ENCODE measurements around the gene DHX8.
"Not testable (repeated sequence)": the region's sequence is repeated elsewhere in the genome, so short reads cannot be mapped to it uniquely, and the experiment has no call there.

The DHX8 gene

GRCh38 chr17:43511199-43511598, 27.4 kb downstream of the DHX8 start:
- H2AK5ac ChIP-seq (ENCODE audit: low read length); H3K4ac ChIP-seq (ENCODE audit: low read depth, low read length); H3K4me2 ChIP-seq (ENCODE audit: low read length); H2BK120ac ChIP-seq (ENCODE audit: insufficient read depth, low read length, poor library complexity); H4K91ac ChIP-seq (ENCODE audit: low read depth, low read length); H2BK12ac ChIP-seq (ENCODE audit: low read length); H3K4me1 ChIP-seq (ENCODE audit: control insufficient read depth in 1 of 2, insufficient read depth in 2 of 2, low read length in 2 of 2); H3K9me3 ChIP-seq (ENCODE audit: insufficient read depth, low read depth, low read length); H3K79me2 ChIP-seq (ENCODE audit: control insufficient read depth, insufficient read depth, low read length, poor library complexity); H3K27ac ChIP-seq (ENCODE audit: low read depth, low read length); DNase-seq; H4K8ac ChIP-seq (ENCODE audit: low read depth, low read length); H3K9ac ChIP-seq (ENCODE audit: low read length); H3K27me3 ChIP-seq (ENCODE audit: insufficient read depth, low read length); H3K23ac ChIP-seq (ENCODE audit: low read length); H2AFZ ChIP-seq (ENCODE audit: insufficient read depth, low read length, poor library complexity); H3K18ac ChIP-seq (ENCODE audit: low read length); H4K12ac ChIP-seq (ENCODE audit: low read depth, low read length); H3K79me1 ChIP-seq (ENCODE audit: low read length); H3K14ac ChIP-seq (ENCODE audit: low read length); H2BK5ac ChIP-seq (ENCODE audit: low read depth, low read length, poor library complexity); H3K4me3 ChIP-seq (ENCODE audit: low read depth, low read length): not testable (repeated sequence)
- peaks cover 32 to 52% of the 10 kb centered on the region in 2 experiments for H3K36me3 ChIP-seq (ENCODE audit: control insufficient read depth in 1 of 2, insufficient read depth in 2 of 2, low read length in 2 of 2)
- no CpG with 5 or more reads among the region's 3 CpGs for WGBS (ENCODE audit: extremely low coverage, insufficient coverage, insufficient read length)

- Histone ChIP-seq H2AFZ (ENCODE audit: insufficient read depth, low read length, poor library complexity) (no peak overlapping the region), H3K23ac (ENCODE audit: low read length) (no peak overlapping the region), H4K12ac (ENCODE audit: low read depth, low read length) (no peak overlapping the region), H3K4me1 (ENCODE audit: control insufficient read depth in 1 of 2, insufficient read depth in 2 of 2, low read length in 2 of 2) (no peaks in the 10 kb centered on the region), H3K9me3 (ENCODE audit: insufficient read depth, low read depth, low read length) (no peaks in the 10 kb centered on the region), H3K4me3 (ENCODE audit: low read depth, low read length) (no peak overlapping the region), H3K36me3 (ENCODE audit: control insufficient read depth in 1 of 2, insufficient read depth in 2 of 2, low read length in 2 of 2) (peaks cover 23 to 52% of the 10 kb centered on the region in 2 experiments), H3K9ac (ENCODE audit: low read length) (no peak overlapping the region), H3K4me2 (ENCODE audit: low read length) (no peak overlapping the region), H3K27ac (ENCODE audit: low read depth, low read length) (no peak overlapping the region), H2BK5ac (ENCODE audit: low read depth, low read length, poor library complexity) (no peak overlapping the region), H2BK120ac (ENCODE audit: insufficient read depth, low read length, poor library complexity) (no peak overlapping the region), H3K18ac (ENCODE audit: low read length) (no peak overlapping the region), H3K79me2 (ENCODE audit: control insufficient read depth, insufficient read depth, low read length, poor library complexity) (no peaks in the 10 kb centered on the region), H2AK5ac (ENCODE audit: low read length) (no peak overlapping the region), H4K91ac (ENCODE audit: low read depth, low read length) (no peak overlapping the region), H3K79me1 (ENCODE audit: low read length) (no peaks in the 10 kb centered on the region), H4K8ac (ENCODE audit: low read depth, low read length) (no peak overlapping the region), H2BK12ac (ENCODE audit: low read length) (no peak overlapping the region), H3K27me3 (ENCODE audit: insufficient read depth, low read length) (no peaks in the 10 kb centered on the region), H3K14ac (ENCODE audit: low read length) (no peak overlapping the region), H3K4ac (ENCODE audit: low read depth, low read length) (no peak overlapping the region)
- DNase-seq = no peak
- no CpG with 5 or more reads among the region's 1 CpG for WGBS (ENCODE audit: extremely low coverage, insufficient coverage, insufficient read length)
These were observed 31.9 kb downstream of the DHX8 start for GRCh38 chr17:43515656-43516055.

DNA sequence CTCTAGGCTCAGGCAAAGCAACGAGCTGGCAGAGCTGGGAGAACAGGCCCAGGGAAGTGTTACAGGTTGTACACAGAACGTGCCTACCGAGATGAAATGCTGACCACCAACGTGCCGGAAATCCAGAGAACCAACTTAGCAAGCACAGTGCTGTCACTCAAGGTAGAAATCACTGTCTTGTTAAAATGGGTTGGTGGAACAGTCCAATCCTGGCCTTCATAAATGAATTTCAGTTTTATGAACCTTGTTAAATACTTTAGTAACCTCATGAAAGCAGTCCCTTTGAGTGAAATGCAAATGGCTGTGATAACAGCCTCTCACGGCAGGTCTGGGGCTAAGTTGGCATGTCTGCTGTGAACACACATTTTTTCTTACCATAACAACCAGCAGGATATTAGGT, 33.4 kb downstream of the DHX8 start:
- H4K91ac ChIP-seq (ENCODE audit: low read depth, low read length) = no peak overlapping the region
- no peaks in the 10 kb centered on the region for H3K79me2 ChIP-seq (ENCODE audit: control insufficient read depth, insufficient read depth, low read length, poor library complexity)
- no peak overlapping the region for H3K4me2 ChIP-seq (ENCODE audit: low read length)
- H4K12ac ChIP-seq (ENCODE audit: low read depth, low read length) = no peak overlapping the region
- no peak overlapping the region for H3K14ac ChIP-seq (ENCODE audit: low read length)
- no peak overlapping the region for H3K9ac ChIP-seq (ENCODE audit: low read length)
- no peak overlapping the region for H3K23ac ChIP-seq (ENCODE audit: low read length)
- H2AK5ac ChIP-seq (ENCODE audit: low read length) = no peak overlapping the region
- H3K9me3 ChIP-seq (ENCODE audit: insufficient read depth, low read depth, low read length) = no peaks in the 10 kb centered on the region
- no CpG with 5 or more reads among the region's 6 CpGs for WGBS (ENCODE audit: extremely low coverage, insufficient coverage, insufficient read length)
- H3K18ac ChIP-seq (ENCODE audit: low read length) = no peak overlapping the region
- no peak overlapping the region for H2BK12ac ChIP-seq (ENCODE audit: low read length)
- no peaks in the 10 kb centered on the region for H3K4me1 ChIP-seq (ENCODE audit: control insufficient read depth in 1 of 2, insufficient read depth in 2 of 2, low read length in 2 of 2)
- H4K8ac ChIP-seq (ENCODE audit: low read depth, low read length) = no peak overlapping the region
- H2BK120ac ChIP-seq (ENCODE audit: insufficient read depth, low read length, poor library complexity) = no peak overlapping the region
- no peak overlapping the region for H3K4ac ChIP-seq (ENCODE audit: low read depth, low read length)
- H3K27me3 ChIP-seq (ENCODE audit: insufficient read depth, low read length) = no peaks in the 10 kb centered on the region
- no peak overlapping the region for H2BK5ac ChIP-seq (ENCODE audit: low read depth, low read length, poor library complexity)
- H2AFZ ChIP-seq (ENCODE audit: insufficient read depth, low read length, poor library complexity) = no peak overlapping the region
- no peak overlapping the region for H3K27ac ChIP-seq (ENCODE audit: low read depth, low read length)
- peaks cover 28 to 59% of the 10 kb centered on the region in 2 experiments for H3K36me3 ChIP-seq (ENCODE audit: control insufficient read depth in 1 of 2, insufficient read depth in 2 of 2, low read length in 2 of 2)
- DNase-seq = no peak
- H3K4me3 ChIP-seq (ENCODE audit: low read depth, low read length) = no peak overlapping the region
- no peaks in the 10 kb centered on the region for H3K79me1 ChIP-seq (ENCODE audit: low read length)

- Histone ChIP-seq H2AFZ (ENCODE audit: insufficient read depth, low read length, poor library complexity) (no peak overlapping the region), H4K91ac (ENCODE audit: low read depth, low read length) (no peak overlapping the region), H3K14ac (ENCODE audit: low read length) (no peak overlapping the region), H3K9ac (ENCODE audit: low read length) (no peak overlapping the region), H3K4me3 (ENCODE audit: low read depth, low read length) (no peak overlapping the region), H2BK5ac (ENCODE audit: low read depth, low read length, poor library complexity) (no peak overlapping the region), H4K8ac (ENCODE audit: low read depth, low read length) (no peak overlapping the region), H3K79me2 (ENCODE audit: control insufficient read depth, insufficient read depth, low read length, poor library complexity) (no peaks in the 10 kb centered on the region), H2BK12ac (ENCODE audit: low read length) (no peak overlapping the region), H3K36me3 (ENCODE audit: control insufficient read depth in 1 of 2, insufficient read depth in 2 of 2, low read length in 2 of 2) (peaks cover 30 to 55% of the 10 kb centered on the region in 2 experiments), H2BK120ac (ENCODE audit: insufficient read depth, low read length, poor library complexity) (no peak overlapping the region), H4K12ac (ENCODE audit: low read depth, low read length) (no peak overlapping the region), H3K79me1 (ENCODE audit: low read length) (no peaks in the 10 kb centered on the region), H3K27me3 (ENCODE audit: insufficient read depth, low read length) (no peaks in the 10 kb centered on the region), H3K27ac (ENCODE audit: low read depth, low read length) (no peak overlapping the region), H2AK5ac (ENCODE audit: low read length) (no peak overlapping the region), H3K9me3 (ENCODE audit: insufficient read depth, low read depth, low read length) (no peaks in the 10 kb centered on the region), H3K4me2 (ENCODE audit: low read length) (no peak overlapping the region), H3K4ac (ENCODE audit: low read depth, low read length) (no peak overlapping the region), H3K23ac (ENCODE audit: low read length) (no peak overlapping the region), H3K18ac (ENCODE audit: low read length) (no peak overlapping the region), H3K4me1 (ENCODE audit: control insufficient read depth in 1 of 2, insufficient read depth in 2 of 2, low read length in 2 of 2) (no peaks in the 10 kb centered on the region)
- no CpG with 5 or more reads among the region's 8 CpGs for WGBS (ENCODE audit: extremely low coverage, insufficient coverage, insufficient read length)
- DNase-seq = no peak
These were observed 34.0 kb downstream of the DHX8 start for GRCh38 chr17:43517615-43518386.

Measured in trophoblast cell (in vitro differentiated cells and primary cell).